GM10248 (cell line): Measurements from ENCODE around the gene ACSL6.

Experiments used
- CTCF ChIA-PET: fragments of 300-600 bp; sonication (Branson Sonifier 250); formaldehyde crosslinking; extraction: SDS; loops from one replicate; lab custom pipeline; 2021; ENCODE audit warnings: antibody characterized with exemption; lab: Yijun Ruan, JAX
- POLR2A ChIA-PET: fragments of 350-650 bp; sonication (Branson Sonifier 250); formaldehyde crosslinking; extraction: SDS; loops from one replicate; lab custom pipeline; 2020; ENCODE audit warnings: antibody characterized with exemption; lab: Yijun Ruan, JAX
- DNase-seq: peaks from one replicate; pipeline ENCODE4 v3.0.0; 2012; ENCODE audit errors: extremely low spot score
- CTCF ChIP-seq: IDR thresholded peaks from 2 replicates; pipeline ENCODE4 v1.5.1; 2012; ENCODE audit warnings: mild to moderate bottlenecking, low read depth; ENCODE audit errors: extremely low read depth, missing control alignments, control extremely low read depth

ACSL6 gene

GRCh38 chr5:131998431-131999040, 12.9 kb downstream of the ACSL6 start:
- ChIA-PET POLR2A (no interaction called here), CTCF (interaction anchor here (0.8 to 3.9 kb wide), 4 partner anchors 8 to 575 kb away, joined by 3 to 39 read pairs (median 8); no protein-coding TSS in a partner anchor)
- DNase-seq = no peak
- TF ChIP-seq CTCF = no peak

- ChIA-PET CTCF (interaction anchor here (2.5 to 3.9 kb wide), 2 partner anchors 9 to 408 kb away, joined by 12 to 39 read pairs; no protein-coding TSS in a partner anchor), POLR2A (no interaction called here)
- no peak for DNase-seq
- no peak for TF ChIP-seq CTCF
Observed at GRCh38 chr5:131997727-131998117, 13.7 kb downstream of the ACSL6 start.

- no peak for TF ChIP-seq CTCF
- CTCF ChIA-PET = interaction anchor here (1.2 to 3.9 kb wide), 3 partner anchors 9 to 574 kb away, joined by 3 to 39 read pairs (median 12); no protein-coding TSS in a partner anchor
Observed at GRCh38 chr5:131997026-131997726, 14.3 kb downstream of the ACSL6 start.

GRCh38 chr5:131996210-131997025, 15.0 kb downstream of the ACSL6 start:
- no peak for DNase-seq
- ChIA-PET POLR2A (no interaction called here), CTCF (interaction anchor here (1.0 to 3.9 kb wide), 3 partner anchors 10 to 573 kb away, joined by 3 to 39 read pairs (median 6); no protein-coding TSS in a partner anchor)
- TF ChIP-seq CTCF = no peak

More at GRCh38 chr5:131997026-131997726, 14.3 kb downstream of the ACSL6 start:
- no peak for DNase-seq
- POLR2A ChIA-PET = no interaction called here

GRCh38 chr5:131994533-131995226, 16.8 kb downstream of the ACSL6 start:
- POLR2A ChIA-PET = no interaction called here
- TF ChIP-seq CTCF = no peak
- CTCF ChIA-PET = interaction anchor here (5.4 kb wide), 1 partner anchor 13 kb away, joined by 39 read pairs; no protein-coding TSS in a partner anchor
- no peak for DNase-seq

GRCh38 chr5:131994090-131994489, 17.4 kb downstream of the ACSL6 start:
- no peak for TF ChIP-seq CTCF
- ChIA-PET CTCF (interaction anchor here (5.4 kb wide), 1 partner anchor 13 kb away, joined by 39 read pairs; no protein-coding TSS in a partner anchor), POLR2A (no interaction called here)
- DNase-seq = no peak
